ENCODE data around the gene ZDHHC16.

DNA sequence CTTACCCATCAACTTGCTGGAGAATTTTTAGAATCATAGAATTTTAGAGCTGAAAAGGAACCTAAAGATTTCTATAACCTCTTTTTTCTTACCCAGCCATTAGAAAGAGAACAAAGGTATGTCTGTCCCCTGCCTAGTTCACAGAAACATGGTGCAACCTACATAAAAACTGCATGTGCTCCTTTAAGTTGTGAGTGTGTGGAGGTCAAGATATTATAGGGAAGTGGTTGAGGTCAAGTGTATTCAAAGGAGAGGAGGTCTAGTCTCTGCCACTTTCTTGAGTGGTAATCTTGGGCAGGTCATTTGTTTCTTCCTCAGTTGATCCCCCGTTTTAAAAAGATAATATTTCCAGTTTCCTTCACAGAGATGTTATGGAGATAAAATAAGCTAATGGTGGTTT, 59.2 kb downstream of the ZDHHC16 start:
- TF ChIP-seq CTCF (IDR thresholded peaks at IDR 0.05), result no peak
- TF ChIP-seq POLR2A (IDR thresholded peaks at IDR 0.05), result no peak

Data from esophagus squamous epithelium (tissue), 4 donors.